ENCODE results near the gene TLE2.

DNA sequence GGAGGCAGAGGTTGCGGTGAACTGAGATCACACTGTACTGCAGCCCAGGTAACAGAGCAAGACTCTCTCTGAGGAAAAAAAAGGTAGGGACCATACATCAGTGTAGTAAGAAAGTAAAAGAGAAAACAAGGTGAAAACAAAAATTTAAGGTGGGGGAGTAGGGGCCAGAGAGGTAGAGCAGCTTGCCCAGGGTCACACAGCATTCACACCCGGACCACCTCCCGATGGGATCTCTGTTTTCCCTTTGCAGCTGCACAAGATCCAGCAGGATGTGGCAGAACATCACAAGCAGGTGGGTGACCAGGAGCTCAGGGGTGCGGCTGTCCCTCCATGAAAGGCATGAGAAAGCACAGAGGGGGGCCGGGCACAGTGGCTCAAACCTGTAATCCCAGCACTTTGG is 47.2 kb downstream of the TLE2 start:
- no peak for TF ChIP-seq EP300 (IDR thresholded peaks at IDR 0.05)
- TF ChIP-seq CTCF (IDR thresholded peaks at IDR 0.05) = no peak
- no peak for TF ChIP-seq POLR2A (IDR thresholded peaks at IDR 0.05)
